ENCODE results near the gene ANTKMT.

The ANTKMT gene

GRCh38 chr16:718389-718788 is 2.6 kb upstream of the ANTKMT start:
- H3K27me3 ChIP-seq (ENCODE audit: insufficient read depth, low read length): no peaks in the 10 kb centered on the region
- no peak overlapping the region for H2AFZ ChIP-seq (ENCODE audit: low read depth, low read length)
- H3K4me1 ChIP-seq (ENCODE audit: insufficient read depth, low read length): peaks cover 58% of the 10 kb centered on the region
- no peak overlapping the region for H3K4me3 ChIP-seq (ENCODE audit: low read length)
- peaks cover 13% of the 10 kb centered on the region for H3K36me3 ChIP-seq (ENCODE audit: insufficient read depth, low read length)
- no peaks in the 10 kb centered on the region for H3K9me3 ChIP-seq (ENCODE audit: low read length)

DNA sequence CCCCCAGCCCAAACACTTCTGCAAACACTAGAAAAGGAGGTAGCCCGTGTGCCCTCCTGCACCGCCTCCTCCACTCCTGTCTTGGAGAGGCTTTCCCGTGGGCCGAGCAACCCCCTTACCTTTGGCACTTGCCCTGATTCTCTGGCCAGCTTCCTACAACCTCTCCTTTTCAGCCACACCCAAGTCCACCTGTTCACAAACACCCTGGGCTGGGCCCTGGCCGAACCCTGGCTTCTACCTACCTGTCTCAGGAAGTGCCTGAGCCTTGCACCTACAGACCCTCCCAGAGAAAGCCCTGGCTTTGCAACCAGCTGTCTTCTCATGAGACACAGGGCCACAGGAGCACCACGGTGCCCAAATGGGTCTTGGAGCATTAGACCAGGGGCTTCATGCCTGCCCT is 2.0 kb upstream of the ANTKMT start:
- H3K36me3 ChIP-seq (ENCODE audit: insufficient read depth, low read length): peaks cover 13% of the 10 kb centered on the region
- peaks cover 58% of the 10 kb centered on the region for H3K4me1 ChIP-seq (ENCODE audit: insufficient read depth, low read length)
- H3K9me3 ChIP-seq (ENCODE audit: low read length): no peaks in the 10 kb centered on the region
- H3K4me3 ChIP-seq (ENCODE audit: low read length): no peak overlapping the region
- no peaks in the 10 kb centered on the region for H3K27me3 ChIP-seq (ENCODE audit: insufficient read depth, low read length)
- no peak overlapping the region for H2AFZ ChIP-seq (ENCODE audit: low read depth, low read length)

- Histone ChIP-seq H3K4me1 (ENCODE audit: insufficient read depth, low read length) (peaks cover 50% of the 10 kb centered on the region), H3K36me3 (ENCODE audit: insufficient read depth, low read length) (peaks cover 13% of the 10 kb centered on the region), H3K27me3 (ENCODE audit: insufficient read depth, low read length) (no peaks in the 10 kb centered on the region), H3K9me3 (ENCODE audit: low read length) (no peaks in the 10 kb centered on the region), H3K4me3 (ENCODE audit: low read length) (peak overlapping the region; percentile 80), H2AFZ (ENCODE audit: low read depth, low read length) (no peak overlapping the region)
Measured at GRCh38 chr16:719815-720446, 1.0 kb upstream of the ANTKMT start.

DNA sequence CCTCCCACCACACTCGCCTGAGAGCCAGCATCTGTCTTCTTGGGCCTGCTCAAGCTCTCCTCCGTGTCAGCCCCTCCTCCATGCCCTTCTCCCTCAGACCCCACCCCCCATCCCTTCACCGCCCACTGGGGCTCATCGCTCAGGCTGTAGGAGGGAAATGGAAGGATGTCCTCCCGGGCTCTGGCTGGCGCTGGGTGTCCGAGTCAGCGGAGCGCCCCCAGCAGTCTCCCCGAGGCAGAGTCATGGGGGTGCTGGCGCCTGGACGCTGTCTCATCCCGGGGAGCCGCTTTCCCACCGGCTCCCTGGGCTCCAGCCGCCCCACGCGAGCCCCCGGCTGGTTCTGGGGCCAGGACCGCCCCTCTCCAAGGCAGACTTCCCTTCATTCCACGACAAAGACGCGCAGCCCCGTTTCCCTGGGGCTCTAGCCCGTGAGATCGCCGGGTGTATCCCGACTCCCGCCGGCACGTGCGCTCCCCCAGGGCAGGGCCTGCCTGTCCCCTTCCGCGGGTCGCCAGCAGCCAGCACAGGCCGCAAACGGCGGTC is 428 bp upstream of the ANTKMT start:
- peaks cover 13% of the 10 kb centered on the region for H3K36me3 ChIP-seq (ENCODE audit: insufficient read depth, low read length)
- H3K4me3 ChIP-seq (ENCODE audit: low read length): peak overlapping the region; percentile 80
- no peaks in the 10 kb centered on the region for H3K9me3 ChIP-seq (ENCODE audit: low read length)
- H3K27me3 ChIP-seq (ENCODE audit: insufficient read depth, low read length): no peaks in the 10 kb centered on the region
- peaks cover 50% of the 10 kb centered on the region for H3K4me1 ChIP-seq (ENCODE audit: insufficient read depth, low read length)
- peak overlapping the region; percentile 49 for H2AFZ ChIP-seq (ENCODE audit: low read depth, low read length)

- no peak overlapping the region for H2AFZ ChIP-seq (ENCODE audit: low read depth, low read length)
- no peaks in the 10 kb centered on the region for H3K9me3 ChIP-seq (ENCODE audit: low read length)
- H3K4me1 ChIP-seq (ENCODE audit: insufficient read depth, low read length): peaks cover 43% of the 10 kb centered on the region
- peak overlapping the region; percentile 80 for H3K4me3 ChIP-seq (ENCODE audit: low read length)
- no peaks in the 10 kb centered on the region for H3K27me3 ChIP-seq (ENCODE audit: insufficient read depth, low read length)
- H3K36me3 ChIP-seq (ENCODE audit: insufficient read depth, low read length): peaks cover 10% of the 10 kb centered on the region
Measured at GRCh38 chr16:721765-722540, 1.0 kb downstream of the ANTKMT start.

DNA sequence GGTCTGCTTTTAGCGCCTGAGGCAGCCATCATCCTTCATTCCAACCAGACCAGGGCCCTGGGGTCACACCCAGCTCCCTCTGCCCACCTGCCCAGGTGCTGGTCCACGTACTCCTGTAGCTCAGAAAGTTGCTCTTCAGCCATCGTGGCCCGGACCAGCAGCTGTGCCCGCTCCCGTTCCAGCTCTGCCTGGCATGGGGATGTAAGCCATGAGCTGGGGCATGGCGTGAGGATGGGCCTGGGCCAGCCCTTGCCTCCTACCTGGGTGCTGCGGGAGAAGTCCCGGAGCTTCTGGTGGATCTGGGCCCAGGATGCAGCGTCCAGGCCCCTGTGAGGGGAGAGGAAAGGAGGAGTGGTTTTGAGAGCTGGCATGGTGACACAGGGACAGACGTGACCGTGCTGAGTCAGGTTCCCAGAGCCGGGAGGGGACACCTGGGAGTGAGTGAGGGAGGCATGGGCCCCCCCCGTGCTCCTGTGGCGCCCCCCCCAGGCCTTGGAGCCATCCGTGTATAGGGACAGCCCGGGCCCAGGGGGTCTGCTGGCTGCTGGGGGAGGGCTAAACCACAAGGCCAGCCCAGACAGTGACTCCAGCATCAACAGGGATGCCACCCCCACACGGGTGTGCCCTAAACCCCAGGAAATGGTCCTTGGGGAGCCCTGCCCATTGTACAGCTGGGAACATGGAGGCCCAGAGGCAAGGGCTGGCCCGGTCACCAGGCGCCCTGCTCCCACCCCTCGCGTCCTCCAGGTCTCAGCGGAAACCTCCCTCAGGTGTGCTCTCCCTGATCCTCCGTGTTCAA is 2.1 kb downstream of the ANTKMT start:
- Histone ChIP-seq H3K4me1 (ENCODE audit: insufficient read depth, low read length) (peaks cover 39% of the 10 kb centered on the region), H3K27me3 (ENCODE audit: insufficient read depth, low read length) (no peaks in the 10 kb centered on the region), H3K4me3 (ENCODE audit: low read length) (no peak overlapping the region), H3K9me3 (ENCODE audit: low read length) (no peaks in the 10 kb centered on the region), H3K36me3 (ENCODE audit: insufficient read depth, low read length) (peaks cover 5% of the 10 kb centered on the region), H2AFZ (ENCODE audit: low read depth, low read length) (no peak overlapping the region)

GRCh38 chr16:723695-724094 is 2.7 kb downstream of the ANTKMT start:
- Histone ChIP-seq H2AFZ (ENCODE audit: low read depth, low read length) (no peak overlapping the region), H3K36me3 (ENCODE audit: insufficient read depth, low read length) (peaks cover 2% of the 10 kb centered on the region), H3K4me3 (ENCODE audit: low read length) (no peak overlapping the region)

DNA sequence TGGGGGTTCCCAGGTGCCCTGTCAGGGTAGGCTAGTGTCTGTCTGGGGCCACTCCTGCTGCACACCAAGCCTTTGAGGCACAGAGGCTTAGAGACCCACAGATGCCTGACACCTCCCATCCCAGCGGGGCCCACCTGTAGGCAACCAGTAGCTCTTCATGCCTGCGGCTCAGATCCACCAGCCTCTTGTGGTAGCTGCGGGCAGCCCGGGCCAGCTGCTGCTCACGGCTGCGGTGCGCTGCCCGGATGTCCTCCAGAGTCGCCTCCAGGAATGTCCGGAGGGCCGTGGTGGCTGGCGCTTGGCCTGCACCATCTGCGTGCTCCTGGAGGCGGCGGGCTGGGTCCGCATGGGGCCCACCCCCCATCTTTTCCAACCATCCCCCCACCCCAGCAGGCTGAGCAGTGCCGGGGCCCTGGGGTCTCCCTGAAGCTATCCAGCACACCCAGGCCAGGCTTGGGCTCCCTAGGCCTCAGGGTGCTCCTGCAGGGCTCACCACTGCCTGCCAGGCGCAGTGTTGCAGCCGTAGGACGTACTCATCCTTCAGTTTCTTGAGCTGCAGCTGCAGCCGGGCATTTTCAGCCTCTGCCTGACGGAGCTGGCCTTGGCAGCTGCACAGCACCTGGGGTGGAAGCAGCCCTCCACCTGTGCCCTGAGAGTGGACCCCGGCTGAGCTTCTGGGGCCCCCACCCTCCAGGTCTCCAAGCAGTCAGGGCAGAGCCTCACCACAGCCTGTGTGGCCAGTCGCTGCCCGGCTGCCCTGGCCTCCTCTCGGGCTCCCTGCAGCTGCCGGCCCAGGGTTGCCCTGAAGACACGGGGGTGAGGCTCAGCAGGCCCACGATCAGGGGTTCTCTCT is 3.5 kb downstream of the ANTKMT start:
- no peaks in the 10 kb centered on the region for H3K9me3 ChIP-seq (ENCODE audit: low read length)
- H3K4me1 ChIP-seq (ENCODE audit: insufficient read depth, low read length): peaks cover 29% of the 10 kb centered on the region
- no peaks in the 10 kb centered on the region for H3K27me3 ChIP-seq (ENCODE audit: insufficient read depth, low read length)
- H2AFZ ChIP-seq (ENCODE audit: low read depth, low read length): no peak overlapping the region
- H3K36me3 ChIP-seq (ENCODE audit: insufficient read depth, low read length): no peaks in the 10 kb centered on the region
- no peak overlapping the region for H3K4me3 ChIP-seq (ENCODE audit: low read length)

More at GRCh38 chr16:723695-724094, 2.7 kb downstream of the ANTKMT start:
- peaks cover 36% of the 10 kb centered on the region for H3K4me1 ChIP-seq (ENCODE audit: insufficient read depth, low read length)
- no peaks in the 10 kb centered on the region for H3K9me3 ChIP-seq (ENCODE audit: low read length)
- no peaks in the 10 kb centered on the region for H3K27me3 ChIP-seq (ENCODE audit: insufficient read depth, low read length)

DNA sequence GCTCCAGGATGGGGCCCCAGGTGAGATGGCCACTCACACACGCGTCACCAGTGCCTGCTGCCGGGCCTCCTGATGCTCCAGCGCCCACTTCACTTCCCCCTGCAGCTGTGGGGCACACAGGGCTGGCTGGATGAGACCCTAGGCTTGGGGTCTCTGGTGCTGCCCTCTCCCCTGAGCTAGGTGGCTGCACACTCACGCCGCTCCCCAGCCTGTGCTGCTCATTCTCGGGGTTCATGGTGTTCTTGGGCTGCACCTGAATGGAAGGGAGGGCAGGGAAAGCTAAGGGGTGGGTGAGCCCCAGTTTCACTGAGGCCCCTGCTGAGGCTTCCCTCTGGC is 4.1 kb downstream of the ANTKMT start:
- no peaks in the 10 kb centered on the region for H3K27me3 ChIP-seq (ENCODE audit: insufficient read depth, low read length)
- no peaks in the 10 kb centered on the region for H3K9me3 ChIP-seq (ENCODE audit: low read length)
- no peaks in the 10 kb centered on the region for H3K36me3 ChIP-seq (ENCODE audit: insufficient read depth, low read length)
- H3K4me1 ChIP-seq (ENCODE audit: insufficient read depth, low read length): peaks cover 23% of the 10 kb centered on the region
- no peak overlapping the region for H2AFZ ChIP-seq (ENCODE audit: low read depth, low read length)
- no peak overlapping the region for H3K4me3 ChIP-seq (ENCODE audit: low read length)

GRCh38 chr16:725463-726187 is 4.7 kb downstream of the ANTKMT start:
- Histone ChIP-seq H3K27me3 (ENCODE audit: insufficient read depth, low read length) (no peaks in the 10 kb centered on the region), H2AFZ (ENCODE audit: low read depth, low read length) (no peak overlapping the region), H3K36me3 (ENCODE audit: insufficient read depth, low read length) (peaks cover under 1% of the 10 kb centered on the region), H3K9me3 (ENCODE audit: low read length) (no peaks in the 10 kb centered on the region), H3K4me1 (ENCODE audit: insufficient read depth, low read length) (peaks cover 20% of the 10 kb centered on the region), H3K4me3 (ENCODE audit: low read length) (no peak overlapping the region)

GRCh38 chr16:726188-726437 is 5.2 kb downstream of the ANTKMT start:
- Histone ChIP-seq H3K9me3 (ENCODE audit: low read length) (no peaks in the 10 kb centered on the region), H2AFZ (ENCODE audit: low read depth, low read length) (no peak overlapping the region), H3K36me3 (ENCODE audit: insufficient read depth, low read length) (peaks cover 2% of the 10 kb centered on the region), H3K27me3 (ENCODE audit: insufficient read depth, low read length) (no peaks in the 10 kb centered on the region), H3K4me1 (ENCODE audit: insufficient read depth, low read length) (peaks cover 20% of the 10 kb centered on the region), H3K4me3 (ENCODE audit: low read length) (no peak overlapping the region)

Measured in neuron (in vitro differentiated cells).